ENCODE measurements around the gene HSPE1. TPM values are rescaled to one million over a fixed set of nuclear protein-coding genes. Genes with fewer than 3 reads are reported as not detected.
"Not testable (repeated sequence)": the region's sequence is repeated elsewhere in the genome, so short reads cannot be mapped to it uniquely, and the experiment has no call there.

The HSPE1 gene
- total RNA-seq, 4 donors from 2014 or later = 3.4 to 151 (median 56.4) TPM

GRCh38 chr2:197543206-197543605 is 43.0 kb downstream of the HSPE1 start:
- DNase-seq = no peak
- Histone ChIP-seq H3K27me3 (no peaks in the 10 kb centered on the region), H3K27ac (no peak overlapping the region), H3K36me3 (peaks cover 0 to 47% (median 11%) of the 10 kb centered on the region in 4 donors), H3K9me3 (no peaks in the 10 kb centered on the region), H3K4me3 (no peak overlapping the region), H3K4me1 (peaks cover 0 to 5% (median 2%) of the 10 kb centered on the region in 4 donors)
- 95 to 98% methylated on average over 3 of the region's 3 CpGs for WGBS, 2 donors (ENCODE audit: low coverage in 1 of 2)
- intact Hi-C loops (cut with DNase I; ENCODE audit: low total_unique reads) (no loop called here), in situ Hi-C loops (cut with MboI; ENCODE audit: low pct_ligation_motif_present in 1 of 4, low pct_unique_long_range_greater_than_20kb in 1 of 4, low sequenced_read_pairs in 3 of 4) (no loop called here)
- no peak for TF ChIP-seq POLR2AphosphoS5 (IDR thresholded peaks at IDR 0.05)
- TF ChIP-seq POLR2A (IDR thresholded peaks at IDR 0.05) = no peak
- no peak for TF ChIP-seq EP300 (IDR thresholded peaks at IDR 0.05; ENCODE audit: low read depth)
- no peak for TF ChIP-seq CTCF (IDR thresholded peaks at IDR 0.05)

- 88 to 100% methylated on average over 3 to 5 of the region's 5 CpGs for WGBS, 2 donors (ENCODE audit: low coverage in 1 of 2)
- H3K9me3 ChIP-seq = no peaks in the 10 kb centered on the region
- no peaks in the 10 kb centered on the region for H3K27me3 ChIP-seq
- peaks cover 0 to 43% (median 13%) of the 10 kb centered on the region in 4 donors for H3K36me3 ChIP-seq
- in situ Hi-C loops (cut with MboI; ENCODE audit: low pct_ligation_motif_present in 1 of 4, low pct_unique_long_range_greater_than_20kb in 1 of 4, low sequenced_read_pairs in 3 of 4) = no loop called here
- intact Hi-C loops (cut with DNase I; ENCODE audit: low total_unique reads) = no loop called here
- no peaks in the 10 kb centered on the region for H3K4me1 ChIP-seq
- TF ChIP-seq EP300 (IDR thresholded peaks at IDR 0.05; ENCODE audit: low read depth) (no peak), CTCF (IDR thresholded peaks at IDR 0.05) (no peak), POLR2AphosphoS5 (IDR thresholded peaks at IDR 0.05) (no peak), POLR2A (IDR thresholded peaks at IDR 0.05) (no peak)
- DNase-seq = no peak
- no peak overlapping the region for H3K4me3 ChIP-seq
- H3K27ac ChIP-seq = no peak overlapping the region
Measured at GRCh38 chr2:197547163-197547900, 47.2 kb downstream of the HSPE1 start.

GRCh38 chr2:197548582-197548981 is 48.4 kb downstream of the HSPE1 start:
- in situ Hi-C loops (cut with MboI; ENCODE audit: low pct_ligation_motif_present in 1 of 4, low pct_unique_long_range_greater_than_20kb in 1 of 4, low sequenced_read_pairs in 3 of 4) = no loop called here
- H3K36me3 ChIP-seq = peaks cover 0 to 42% (median 12%) of the 10 kb centered on the region in 4 donors
- no peak overlapping the region for H3K27ac ChIP-seq
- H3K27me3 ChIP-seq = no peaks in the 10 kb centered on the region
- 82 to 91% methylated on average over 2 to 5 of the region's 5 CpGs for WGBS, 2 donors (ENCODE audit: low coverage in 1 of 2)
- no peaks in the 10 kb centered on the region for H3K9me3 ChIP-seq
- intact Hi-C loops (cut with DNase I; ENCODE audit: low total_unique reads) = no loop called here
- no peak for DNase-seq
- TF ChIP-seq EP300 (IDR thresholded peaks at IDR 0.05; ENCODE audit: low read depth) (no peak), POLR2A (IDR thresholded peaks at IDR 0.05) (no peak), CTCF (IDR thresholded peaks at IDR 0.05) (no peak), POLR2AphosphoS5 (IDR thresholded peaks at IDR 0.05) (no peak)
- H3K4me3 ChIP-seq = no peak overlapping the region
- no peaks in the 10 kb centered on the region for H3K4me1 ChIP-seq

- H3K27me3 ChIP-seq; DNase-seq; H3K4me1 ChIP-seq; H3K9me3 ChIP-seq; H3K27ac ChIP-seq; intact Hi-C loops (cut with DNase I; ENCODE audit: low total_unique reads); in situ Hi-C loops (cut with MboI; ENCODE audit: low pct_ligation_motif_present in 1 of 4, low pct_unique_long_range_greater_than_20kb in 1 of 4, low sequenced_read_pairs in 3 of 4); H3K4me3 ChIP-seq: not testable (repeated sequence)
- H3K36me3 ChIP-seq = peaks cover 0 to 38% (median 10%) of the 10 kb centered on the region in 4 donors
- WGBS, 2 donors (ENCODE audit: low coverage in 1 of 2) = 91 to 96% methylated on average over 2 of the region's 2 CpGs
Measured at GRCh38 chr2:197551260-197551659, 51.1 kb downstream of the HSPE1 start.

Small RNA genes lying within 50 kb of the gene (small RNA-seq; reads per million reads assigned to genes)
- 0 reads per million in 4 donors for gene AC020550.1

Other genes with a start within 250 kb of the HSPE1 start
- gene ANKRD44, start 189.6 kb upstream of the HSPE1 start, total RNA-seq = 10 to 100 TPM; 13.9 to 46.8 (median 27.5) TPM
- 100 to 1,000 TPM; 282 to 531 (median 394) TPM for gene SF3B1, start 65.4 kb upstream of the HSPE1 start, total RNA-seq
- gene COQ10B, start 46.8 kb upstream of the HSPE1 start, total RNA-seq = 10 to 100 TPM; 10.1 to 80.8 (median 30.7) TPM
- gene HSPD1, start 539 bp upstream of the HSPE1 start, total RNA-seq = 100 to 1,000 TPM in 2 of 4 donors, 10 to 100 TPM in 2; 75.9 to 149 (median 108) TPM
- gene MOB4, start 15.7 kb downstream of the HSPE1 start, total RNA-seq = 10 to 100 TPM; 12.3 to 27.9 (median 25.3) TPM
- 1 to 10 TPM in 2 of 4 donors, under 1 TPM in 1, not detected in 1; 0.80 to 2.6 (median 1.7) TPM for gene RFTN2, start 175.2 kb downstream of the HSPE1 start, total RNA-seq
- gene MARS2, start 205.0 kb downstream of the HSPE1 start, total RNA-seq = 10 to 100 TPM in 2 of 4 donors, 1 to 10 TPM in 2; 4.4 to 14.4 (median 7.9) TPM

Measured in transverse colon (tissue), 4 donors.